H1 (cell line): Measurements from ENCODE around the gene HBQ1. TPM values are rescaled to one million over a fixed set of nuclear protein-coding genes. Genes with fewer than 3 reads are reported as not detected.

Experiments
- CTCF ChIA-PET: fragments of 300-600 bp; sonication (Branson Sonifier 250); formaldehyde crosslinking; loops from one replicate; lab custom pipeline; 2021; ENCODE audit not compliant: partially characterized antibody; lab: Charles Lee
- POLR2A ChIA-PET: fragments of 300-600 bp; sonication (Branson Sonifier 250); formaldehyde crosslinking; loops from one replicate; lab custom pipeline; 2021; ENCODE audit warnings: inconsistent platforms; ENCODE audit not compliant: partially characterized antibody; lab: Charles Lee
- DNase-seq, 2 experiments: peaks; one replicate each; pipeline versions ENCODE4 v3.0.0 to v3.0.0-alpha.2; 2010 to 2022; ENCODE audit warnings: low spot score in 2 of 2, low read depth in 1 of 2, mixed read lengths in 1 of 2
- FAIRE-seq: peaks from 2 replicates; lab custom pipeline; 2011; peaks lifted over from hg19 to GRCh38; lab: Jason Lieb, UNC
- H2AFZ ChIP-seq: 2 replicates; pipeline ENCODE4 v1.8.1; 2012; ENCODE audit warnings: low read length, inconsistent platforms
- H2AK5ac ChIP-seq: 2 replicates; pipeline ENCODE4 v1.6.1; 2013; ENCODE audit warnings: low read depth, low read length
- H2BK120ac ChIP-seq: replicated peaks from 2 replicates; pipeline ENCODE3; 2013; ENCODE audit warnings: low read depth, low read length, inconsistent platforms
- H2BK12ac ChIP-seq: 2 replicates; pipeline ENCODE4 v1.6.1; 2013; ENCODE audit warnings: low read depth, low read length
- H2BK15ac ChIP-seq: 2 replicates; pipeline ENCODE4 v1.6.1; 2013; ENCODE audit warnings: low read length
- H2BK20ac ChIP-seq: 2 replicates; pipeline ENCODE4 v1.6.1; 2013; ENCODE audit warnings: low read length
- H2BK5ac ChIP-seq: 2 replicates; pipeline ENCODE4 v1.6.1; 2013; ENCODE audit warnings: low read depth, low read length
- H3K14ac ChIP-seq: 2 replicates; pipeline ENCODE4 v1.6.1; 2013; ENCODE audit warnings: inconsistent platforms; ENCODE audit not compliant: insufficient read length
- H3K18ac ChIP-seq: 2 replicates; pipeline ENCODE4 v1.6.1; 2013; ENCODE audit warnings: low read length; ENCODE audit errors: extremely low read depth
- H3K23ac ChIP-seq: 2 replicates; pipeline ENCODE4 v1.6.1; 2013; ENCODE audit warnings: inconsistent platforms; ENCODE audit not compliant: insufficient read length
- H3K23me2 ChIP-seq: 2 replicates; pipeline ENCODE4 v1.6.1; 2013; ENCODE audit warnings: low read depth, low read length
- H3K27ac ChIP-seq: 2 replicates; pipeline ENCODE4 v1.6.1; 2011; ENCODE audit warnings: low read depth, low read length, inconsistent platforms
- H3K27me3 ChIP-seq, 4 experiments: replicated peaks in 1 of 4; 1 replicate in 1 of 4; 2 replicates in 3 of 4; pipeline versions ENCODE4 v1.6.1 to v1.8.1; 2011 to 2013; ENCODE audit warnings: low read length in 3 of 4, mild to moderate bottlenecking in 3 of 4, inconsistent platforms in 2 of 4, mixed read lengths in 2 of 4, moderate library complexity in 1 of 4; ENCODE audit not compliant: control insufficient read depth in 3 of 4, insufficient read depth in 3 of 4; ENCODE audit errors: extremely low read depth in 1 of 4
- H3K36me3 ChIP-seq, 4 experiments: 2 replicates each; pipeline versions ENCODE4 v1.6.1 to v1.8.1; 2011 to 2013; ENCODE audit warnings: mild to moderate bottlenecking in 4 of 4, low read length in 3 of 4, moderate library complexity in 2 of 4, control low read depth in 1 of 4, inconsistent platforms in 1 of 4; ENCODE audit not compliant: insufficient read depth in 4 of 4, control insufficient read depth in 2 of 4
- H3K4ac ChIP-seq: replicated peaks from 2 replicates; pipeline ENCODE3; 2013; ENCODE audit warnings: low read length, low read depth, mixed read lengths, inconsistent platforms; ENCODE audit not compliant: insufficient read length
- H3K4me1 ChIP-seq, 4 experiments: replicated peaks in 1 of 4; 1 replicate in 1 of 4; 2 replicates in 3 of 4; pipeline versions ENCODE4 v1.6.1 to v1.8.1; 2011 to 2013; ENCODE audit warnings: low read length in 3 of 4, inconsistent platforms in 2 of 4, mixed read lengths in 1 of 4; ENCODE audit not compliant: insufficient read depth in 4 of 4, control insufficient read depth in 3 of 4
- H3K4me2 ChIP-seq, 2 experiments: 2 replicates each; pipeline versions ENCODE4 v1.6.1 to v1.8.1; 2011 to 2013; ENCODE audit warnings: low read depth in 2 of 2, low read length in 2 of 2, control low read depth in 1 of 2, inconsistent platforms in 1 of 2, mild to moderate bottlenecking in 1 of 2; ENCODE audit not compliant: insufficient read depth in 1 of 2
- H3K4me3 ChIP-seq, 4 experiments: fragments of 200-600, 300-600 bp in 1 of 4; sonication (generic), shearing (Covaris generic), sonication (Bioruptor Twin) in 1 of 4; 2 replicates each; pipeline versions ENCODE4 v1.5.1 to v1.8.1; 2011 to 2016; ENCODE audit warnings: low read length in 4 of 4, low read depth in 3 of 4, control low read depth in 2 of 4, inconsistent platforms in 2 of 4, mild to moderate bottlenecking in 2 of 4, mixed read lengths in 1 of 4, moderate library complexity in 1 of 4; ENCODE audit not compliant: insufficient read depth in 2 of 4; ENCODE audit errors: extremely low read depth in 1 of 4
- H3K56ac ChIP-seq: replicated peaks from 2 replicates; pipeline ENCODE3; 2013; ENCODE audit warnings: low read depth, mild to moderate bottlenecking, mixed read lengths, low read length, inconsistent platforms; ENCODE audit not compliant: insufficient read length
- H3K79me1 ChIP-seq: 2 replicates; pipeline ENCODE4 v1.6.1; 2013; ENCODE audit warnings: low read depth, low read length, control low read depth
- H3K79me2 ChIP-seq, 2 experiments: 2 replicates each; pipeline versions ENCODE4 v1.6.1 to v1.8.1; 2012 to 2013; ENCODE audit warnings: low read length in 2 of 2, mild to moderate bottlenecking in 2 of 2, inconsistent platforms in 1 of 2; ENCODE audit not compliant: insufficient read depth in 2 of 2, control insufficient read depth in 1 of 2
- H3K9ac ChIP-seq, 4 experiments: replicated peaks in 1 of 4; 1 replicate in 1 of 4; 2 replicates in 3 of 4; pipeline versions ENCODE4 v1.6.1 to v1.8.1; 2011 to 2013; ENCODE audit warnings: low read depth in 3 of 4, low read length in 3 of 4, control low read depth in 2 of 4, mild to moderate bottlenecking in 2 of 4, moderate library complexity in 2 of 4, inconsistent platforms in 1 of 4; ENCODE audit errors: extremely low read depth in 1 of 4
- H3K9me3 ChIP-seq, 2 experiments: 2 replicates each; pipeline versions ENCODE4 v1.6.1 to v1.8.1; 2012 to 2013; ENCODE audit warnings: mild to moderate bottlenecking in 2 of 2, moderate library complexity in 2 of 2, control low read depth in 1 of 2, inconsistent platforms in 1 of 2, low read depth in 1 of 2, low read length in 1 of 2, mixed read lengths in 1 of 2; ENCODE audit not compliant: insufficient read depth in 2 of 2
- H4K20me1 ChIP-seq, 2 experiments: replicated peaks in 1 of 2; 2 replicates each; pipeline versions ENCODE3 to v1.8.1; 2011 to 2013; ENCODE audit warnings: inconsistent platforms in 2 of 2, low read length in 2 of 2, mild to moderate bottlenecking in 1 of 2; ENCODE audit not compliant: insufficient read depth in 2 of 2, control insufficient read depth in 1 of 2
- H4K5ac ChIP-seq: 2 replicates; pipeline ENCODE4 v1.6.1; 2013; ENCODE audit warnings: low read length, low read depth, mixed read lengths, inconsistent platforms; ENCODE audit not compliant: insufficient read length
- H4K8ac ChIP-seq: 2 replicates; pipeline ENCODE4 v1.8.0; 2013; ENCODE audit warnings: mild to moderate bottlenecking, moderate library complexity, low read length, inconsistent platforms; ENCODE audit not compliant: insufficient read depth; ENCODE audit errors: extremely low read depth
- H4K91ac ChIP-seq: replicated peaks from 2 replicates; pipeline ENCODE3; 2013; ENCODE audit warnings: low read length, mixed read lengths, inconsistent platforms; ENCODE audit not compliant: insufficient read length
- ASH2L ChIP-seq: fragments of 200-600, 300-600 bp; sonication (generic); IDR thresholded peaks from one replicate; pipeline ENCODE4 v1.7.1; 2017; ENCODE audit warnings: low read length
- JUN ChIP-seq: IDR thresholded peaks from 2 replicates; pipeline ENCODE4 v1.6.1; 2011; ENCODE audit warnings: low read depth, mild to moderate bottlenecking, improper control_type of control experiment, low read length
- NRF1 ChIP-seq: IDR thresholded peaks from 2 replicates; pipeline ENCODE4 v1.6.1; 2011; ENCODE audit warnings: mild to moderate bottlenecking, low read depth, low read length, improper control_type of control experiment
- RAD21 ChIP-seq, 2 experiments: IDR thresholded peaks in 1 of 2; conservative IDR thresholded peaks in 1 of 2; 2 replicates each; pipeline ENCODE4 v1.6.1; 2011; ENCODE audit warnings: low read depth in 2 of 2, low read length in 2 of 2, improper control_type of control experiment in 1 of 2, inconsistent platforms in 1 of 2, mild to moderate bottlenecking in 1 of 2, moderate library complexity in 1 of 2
- RXRA ChIP-seq: IDR thresholded peaks from 2 replicates; pipeline ENCODE4 v1.6.1; 2011; ENCODE audit warnings: low read depth, mild to moderate bottlenecking, low read length, moderate library complexity; ENCODE audit not compliant: insufficient read depth
- SIN3A ChIP-seq, 2 experiments: IDR thresholded peaks in 1 of 2; conservative IDR thresholded peaks in 1 of 2; 2 replicates each; pipeline ENCODE4 v1.6.1; 2011 to 2012; ENCODE audit warnings: low read length in 2 of 2, improper control_type of control experiment in 1 of 2, low read depth in 1 of 2, mild to moderate bottlenecking in 1 of 2
- SIRT6 ChIP-seq: IDR thresholded peaks from one replicate; pipeline ENCODE4 v1.7.1; 2012; ENCODE audit warnings: low read length, inconsistent platforms
- WGBS, 2 experiments: shearing (Covaris generic) in 1 of 2; methylation state at CpG; one replicate each; pipeline versions ENCODE4 v1.1.6 to v1.1.7; 2013 to 2015; ENCODE audit warnings: low lambda C conversion rate in 2 of 2, mixed read lengths in 2 of 2, inconsistent platforms in 1 of 2, low coverage in 1 of 2, missing lambda C conversion rate in 1 of 2; ENCODE audit not compliant: insufficient replicate concordance in 2 of 2, insufficient coverage in 1 of 2, insufficient read length in 1 of 2; ENCODE audit errors: extremely low coverage in 1 of 2, missing lambda C conversion rate in 1 of 2; 5-methylcytosine and 5-hydroxymethylcytosine counted together
- polyA plus RNA-seq, 7 experiments: library from polyadenylated mRNA; depleted of rRNA in 3 of 7; stranded (reverse) in 5 of 7; unstranded in 2 of 7; fragments of >200 nt in 5 of 7; fragments of 200-250 nt in 2 of 7; gene quantifications; 1 replicate in 5 of 7; 2 replicates in 1 of 7; 4 replicates in 1 of 7; pipeline versions ENCODE4 v1.2.1 to v1.2.3, GENCODE V29; 2011 to 2013; ENCODE audit warnings: missing spikeins in 2 of 7, mixed read lengths in 2 of 7
- total RNA-seq: library from RNA; stranded (reverse); fragmentation: NEBNext Ultra II Directional; extraction: Animal tissue kit (Norgen Biotek cat#: 25700); gene quantifications from 2 replicates; pipeline ENCODE4 v1.2.1, GENCODE V29; 2021

Gene HBQ1
- total and polyA plus RNA-seq, 2 of the 8 experiments (the other 6 are each of a cell fraction or from before 2014, with no cell fraction given), result 2.9 to 17.1 TPM

- H2BK120ac ChIP-seq, result no peak overlapping the region
- DNase-seq (no peak), FAIRE-seq (no peak)
- no peak overlapping the region for H3K4me3 ChIP-seq
- no peak overlapping the region for H3K56ac ChIP-seq
- H2BK20ac ChIP-seq, result no peak overlapping the region
- no peak overlapping the region for H2AK5ac ChIP-seq
- H2BK5ac ChIP-seq, result no peak overlapping the region; the same call in 1 of the 2 replicates
- H3K9ac ChIP-seq, result no peak overlapping the region
- no peaks in the 10 kb centered on the region; the same call in 1 of the 2 replicates for H3K79me1 ChIP-seq
- H3K18ac ChIP-seq, result no peak overlapping the region
- 92% methylated on average over 4 of the region's 4 CpGs; no CpG with 5 or more reads in 1 of the 2 experiments for WGBS, 2 experiments
- H3K4ac ChIP-seq, result no peak overlapping the region
- no peak overlapping the region for H2BK15ac ChIP-seq
- no peak overlapping the region for H3K14ac ChIP-seq
- H3K4me1 ChIP-seq, result no peaks in the 10 kb centered on the region
- no peaks in the 10 kb centered on the region; a peak in 1 of 4 replicates for H3K79me2 ChIP-seq
- no peak overlapping the region for H2BK12ac ChIP-seq
- no peak overlapping the region for H2AFZ ChIP-seq
- H4K20me1 ChIP-seq, result peaks cover 2 to 21% of the 10 kb centered on the region in 2 experiments
- H3K27me3 ChIP-seq, result no peaks in the 10 kb centered on the region
- H3K4me2 ChIP-seq, result no peak overlapping the region
- TF ChIP-seq NRF1, result no peak
- no peak for TF ChIP-seq RXRA
- no peak for TF ChIP-seq SIRT6
- TF ChIP-seq ASH2L, result no peak
- TF ChIP-seq RAD21 (IDR thresholded peaks at IDR 0.05 in 1 of 2, conservative IDR thresholded peaks at IDR 0.05 in 1 of 2; ENCODE audit: low read depth in 2 of 2, low read length in 2 of 2), result no peak
- TF ChIP-seq SIN3A (conservative IDR thresholded peaks at IDR 0.05 in 1 of 2, IDR thresholded peaks at IDR 0.05 in 1 of 2; ENCODE audit: low read depth in 1 of 2, low read length in 2 of 2), result no peak
- TF ChIP-seq JUN, result no peak
- H3K23me2 ChIP-seq, result no peaks in the 10 kb centered on the region
- H4K8ac ChIP-seq, result no peak overlapping the region
- peaks cover 37 to 92% (median 67%) of the 10 kb centered on the region in 4 experiments; a peak in 7 of 8 replicates for H3K36me3 ChIP-seq
- H4K91ac ChIP-seq, result no peak overlapping the region
- H3K27ac ChIP-seq, result no peak overlapping the region
- peaks cover 0 to 3% of the 10 kb centered on the region in 2 experiments; a peak in 1 of 4 replicates for H3K9me3 ChIP-seq
- H3K23ac ChIP-seq, result no peak overlapping the region
- ChIA-PET POLR2A (interaction anchor here (0.9 to 34.3 kb wide), 5 partner anchors 10 to 34 kb away, joined by 3 to 348 read pairs (median 4); partner anchors contain the start of gene LUC7L), CTCF (interaction anchor here (0.6 to 1.6 kb wide), 7 partner anchors 10 to 130 kb away, joined by 3 to 6 read pairs (median 4); no protein-coding TSS in a partner anchor)
- no peak overlapping the region for H4K5ac ChIP-seq
These were observed 11.6 kb downstream of the HBQ1 start for GRCh38 chr16:191831-192230.
